HS-5 (cell line): Measurements from ENCODE around the gene SLCO3A1.
A peak's percentile ranks its signal among the peaks of the same experiment; 100 is the strongest.

Source experiments
- DNase-seq: peaks from one replicate; pipeline ENCODE4 v3.0.0-alpha.2; 2012; ENCODE audit warnings: low read depth

SLCO3A1 gene

GRCh38 chr15:91861223-91861622 is 7.7 kb downstream of the SLCO3A1 start:
- DNase-seq: no peak

- no peak for DNase-seq
These were observed 9.5 kb downstream of the SLCO3A1 start for GRCh38 chr15:91862891-91863504.

GRCh38 chr15:91863621-91864255 is 10.2 kb downstream of the SLCO3A1 start:
- no peak for DNase-seq

GRCh38 chr15:91864664-91865063 is 11.2 kb downstream of the SLCO3A1 start:
- no peak for DNase-seq

GRCh38 chr15:91865486-91865885 is 12.0 kb downstream of the SLCO3A1 start:
- DNase-seq: no peak

- no peak for DNase-seq
These were observed 12.4 kb downstream of the SLCO3A1 start for GRCh38 chr15:91865950-91866349.

- DNase-seq: no peak
These were observed 12.9 kb downstream of the SLCO3A1 start for GRCh38 chr15:91866371-91866905.

GRCh38 chr15:91866971-91867372 is 13.5 kb downstream of the SLCO3A1 start:
- DNase-seq: no peak

GRCh38 chr15:91867581-91868026 is 14.1 kb downstream of the SLCO3A1 start:
- peak; percentile 76 for DNase-seq

- no peak for DNase-seq
These were observed 17.5 kb downstream of the SLCO3A1 start for GRCh38 chr15:91870876-91871537.

- DNase-seq: no peak
These were observed 18.3 kb downstream of the SLCO3A1 start for GRCh38 chr15:91871837-91872236.

- DNase-seq: no peak
These were observed 19.0 kb downstream of the SLCO3A1 start for GRCh38 chr15:91872356-91873137.

- no peak for DNase-seq
These were observed 19.6 kb downstream of the SLCO3A1 start for GRCh38 chr15:91873138-91873536.

GRCh38 chr15:91874171-91874570 is 20.7 kb downstream of the SLCO3A1 start:
- DNase-seq: no peak

GRCh38 chr15:91874992-91875660 is 21.6 kb downstream of the SLCO3A1 start:
- no peak for DNase-seq

- DNase-seq: no peak
These were observed 22.7 kb downstream of the SLCO3A1 start for GRCh38 chr15:91876187-91876586.

GRCh38 chr15:91878319-91878870 is 24.9 kb downstream of the SLCO3A1 start:
- DNase-seq: no peak

- no peak for DNase-seq
These were observed 25.6 kb downstream of the SLCO3A1 start for GRCh38 chr15:91879158-91879557.

GRCh38 chr15:91880373-91880772 is 26.9 kb downstream of the SLCO3A1 start:
- no peak for DNase-seq

GRCh38 chr15:91881569-91882297 is 28.2 kb downstream of the SLCO3A1 start:
- no peak for DNase-seq
